Thyroid gland (tissue), 4 donors: Measurements from ENCODE around the gene TYMS.

Experiments
- CTCF ChIP-seq, 6 experiments: fragments of 200-600 bp in 3 of 6; fragments of 450-650 bp in 3 of 6; sonication (generic) in 3 of 6; IDR thresholded peaks; one replicate each; pipeline ENCODE4 v1.5.1; 2016 to 2019; ENCODE audit warnings: antibody characterized with exemption in 6 of 6, mild to moderate bottlenecking in 2 of 6, inconsistent platforms in 1 of 6, moderate library complexity in 1 of 6
- POLR2A ChIP-seq, 2 donors: fragments of 450-650 bp; IDR thresholded peaks; one replicate each; pipeline ENCODE4 v1.6.1; 2017; ENCODE audit warnings: antibody characterized with exemption in 2 of 2, mild to moderate bottlenecking in 2 of 2, moderate library complexity in 1 of 2

GRCh38 chr18:680392-680791 lies 22.9 kb downstream of the TYMS start:
- TF ChIP-seq CTCF (IDR thresholded peaks at IDR 0.05) (no peak), POLR2A (IDR thresholded peaks at IDR 0.05) (no peak)
